Measurements from ENCODE around the gene ANKS1A. TPM values are rescaled to one million over a fixed set of nuclear protein-coding genes. Genes with fewer than 3 reads are reported as not detected.

ANKS1A gene
- total RNA-seq, 4 donors from 2014 or later, result 12.1 to 31.8 (median 24.1) TPM

GRCh38 chr6:34919651-34920050 is 30.6 kb downstream of the ANKS1A start:
- DNase-seq, result no peak
- Histone ChIP-seq H3K27ac (no peak overlapping the region), H3K4me1 (peaks cover 0 to 3% of the 10 kb centered on the region in 2 donors), H3K36me3 (no peaks in the 10 kb centered on the region), H3K9me3 (no peaks in the 10 kb centered on the region), H3K27me3 (no peaks in the 10 kb centered on the region), H3K4me3 (no peak overlapping the region)
- intact Hi-C loops (cut with DNase I; ENCODE audit: low total_unique reads), result no loop called here
- no peak for TF ChIP-seq POLR2A (IDR thresholded peaks at IDR 0.05)
- no peak for TF ChIP-seq CTCF (IDR thresholded peaks at IDR 0.05)

GRCh38 chr6:34920097-34920496 is 31.0 kb downstream of the ANKS1A start:
- no peaks in the 10 kb centered on the region for H3K36me3 ChIP-seq
- intact Hi-C loops (cut with DNase I; ENCODE audit: low total_unique reads), result no loop called here
- TF ChIP-seq POLR2A (IDR thresholded peaks at IDR 0.05), result no peak
- no peak for TF ChIP-seq CTCF (IDR thresholded peaks at IDR 0.05)

GRCh38 chr6:34922177-34922663 is 33.2 kb downstream of the ANKS1A start:
- H3K27ac ChIP-seq, result no peak overlapping the region
- no peak for TF ChIP-seq POLR2A (IDR thresholded peaks at IDR 0.05)
- TF ChIP-seq CTCF (IDR thresholded peaks at IDR 0.05), result no peak
- no peak for DNase-seq
- H3K4me1 ChIP-seq, result no peaks in the 10 kb centered on the region
- no peaks in the 10 kb centered on the region for H3K27me3 ChIP-seq
- intact Hi-C loops (cut with DNase I; ENCODE audit: low total_unique reads), result no loop called here
- no peak overlapping the region for H3K4me3 ChIP-seq
- H3K9me3 ChIP-seq, result no peaks in the 10 kb centered on the region
- H3K36me3 ChIP-seq, result no peaks in the 10 kb centered on the region

More at GRCh38 chr6:34920097-34920496, 31.0 kb downstream of the ANKS1A start:
- Histone ChIP-seq H3K9me3 (no peaks in the 10 kb centered on the region), H3K4me3 (no peak overlapping the region), H3K4me1 (peaks cover 0 to 3% of the 10 kb centered on the region in 2 donors), H3K27ac (no peak overlapping the region), H3K27me3 (no peaks in the 10 kb centered on the region)
- no peak for DNase-seq

GRCh38 chr6:34924831-34925625 is 36.0 kb downstream of the ANKS1A start:
- no peaks in the 10 kb centered on the region for H3K9me3 ChIP-seq
- no peaks in the 10 kb centered on the region for H3K27me3 ChIP-seq
- H3K4me3 ChIP-seq, result no peak overlapping the region
- H3K36me3 ChIP-seq, result no peaks in the 10 kb centered on the region
- intact Hi-C loops (cut with DNase I; ENCODE audit: low total_unique reads), result no loop called here
- no peaks in the 10 kb centered on the region for H3K4me1 ChIP-seq
- H3K27ac ChIP-seq, result no peak overlapping the region
- TF ChIP-seq CTCF (IDR thresholded peaks at IDR 0.05) (no peak), POLR2A (IDR thresholded peaks at IDR 0.05) (no peak)
- DNase-seq, result no peak

GRCh38 chr6:34926655-34927054 is 37.6 kb downstream of the ANKS1A start:
- H3K4me3 ChIP-seq, result no peak overlapping the region
- no peak for DNase-seq
- H3K9me3 ChIP-seq, result no peaks in the 10 kb centered on the region
- no peaks in the 10 kb centered on the region for H3K4me1 ChIP-seq
- no peak overlapping the region for H3K27ac ChIP-seq
- intact Hi-C loops (cut with DNase I; ENCODE audit: low total_unique reads), result no loop called here
- no peaks in the 10 kb centered on the region for H3K36me3 ChIP-seq
- TF ChIP-seq CTCF (IDR thresholded peaks at IDR 0.05) (no peak), POLR2A (IDR thresholded peaks at IDR 0.05) (no peak)
- H3K27me3 ChIP-seq, result no peaks in the 10 kb centered on the region
